Measurements from ENCODE around the gene ABCA7.
A peak's percentile ranks its signal among the peaks of the same experiment; 100 is the strongest.

Gene ABCA7

DNA sequence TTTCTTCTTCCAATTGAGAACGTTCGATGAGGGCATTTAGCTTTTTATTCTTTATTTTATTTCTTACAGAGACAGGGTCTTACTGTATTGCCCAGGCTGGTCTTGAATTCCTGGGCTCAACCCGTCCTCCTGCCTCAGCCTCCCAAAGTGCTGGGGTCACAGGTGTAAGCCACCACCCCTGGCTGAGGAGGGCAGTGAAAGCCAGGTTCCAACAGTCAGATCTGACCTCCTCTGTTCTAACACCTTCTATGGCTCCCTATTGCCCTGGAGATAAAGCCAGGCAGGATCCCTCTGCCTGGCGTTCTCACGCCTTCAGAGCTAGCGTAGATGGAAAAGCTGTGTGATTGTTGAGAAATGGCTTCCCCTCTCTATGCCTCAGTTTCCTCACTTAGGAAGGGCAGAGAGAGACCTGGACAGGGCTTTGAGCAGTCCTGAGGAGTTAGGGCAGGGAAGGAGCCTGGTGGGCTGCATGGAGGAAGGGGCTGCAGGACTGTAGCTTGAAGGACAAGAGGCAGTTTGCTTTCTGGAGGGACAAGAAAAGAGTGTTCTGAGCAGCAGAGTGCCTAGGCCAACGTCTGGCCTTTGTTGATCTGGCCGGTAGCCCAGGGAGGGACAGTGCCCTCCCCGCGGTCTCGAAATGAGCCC, 32.6 kb downstream of the ABCA7 start:
- no peak for DNase-seq (ENCODE audit: low read depth in 2 of 2)

DNA sequence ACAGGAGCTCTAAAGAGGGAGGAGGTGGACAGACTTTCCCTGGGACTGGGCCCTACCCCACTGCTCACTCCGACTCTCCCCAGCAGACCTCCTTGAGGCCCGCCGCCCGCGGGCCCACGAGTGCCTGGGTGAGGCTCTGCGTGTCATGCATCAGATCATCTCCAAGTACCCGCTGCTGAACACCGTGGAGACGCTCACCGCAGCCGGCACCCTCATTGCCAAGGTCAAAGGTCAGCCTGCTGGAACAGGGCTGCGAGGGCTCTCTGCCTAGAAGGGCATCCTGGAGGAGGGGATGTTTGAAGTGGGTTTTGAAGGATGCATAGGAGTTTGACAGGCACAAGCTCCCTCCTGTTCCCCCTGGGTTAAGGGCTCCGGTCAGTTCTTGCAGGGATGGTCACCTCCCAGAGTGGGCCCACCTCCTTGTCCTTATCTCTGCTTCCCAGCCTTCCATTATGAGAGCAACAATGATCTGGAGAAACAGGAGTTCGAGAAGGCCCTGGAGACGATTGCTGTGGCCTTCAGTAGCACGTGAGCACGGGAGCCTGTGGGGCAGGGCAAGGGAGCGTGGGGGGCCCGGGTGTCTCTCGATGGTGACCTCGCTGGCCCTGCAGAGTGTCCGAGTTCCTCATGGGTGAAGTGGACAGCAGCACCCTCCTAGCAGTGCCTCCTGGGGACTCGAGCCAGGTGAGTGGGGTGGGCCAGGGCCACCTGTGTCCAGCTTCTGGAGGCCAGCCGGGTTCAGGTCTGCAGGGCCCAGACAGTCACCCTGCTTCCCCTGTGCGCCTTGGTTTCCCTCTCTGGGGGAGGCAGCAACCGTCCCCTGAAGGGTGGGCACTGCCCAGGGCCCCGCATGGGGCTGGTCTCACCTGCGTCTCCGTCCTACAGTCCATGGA, 33.4 kb downstream of the ABCA7 start:
- no peak for DNase-seq (ENCODE audit: low read depth in 2 of 2)

DNA sequence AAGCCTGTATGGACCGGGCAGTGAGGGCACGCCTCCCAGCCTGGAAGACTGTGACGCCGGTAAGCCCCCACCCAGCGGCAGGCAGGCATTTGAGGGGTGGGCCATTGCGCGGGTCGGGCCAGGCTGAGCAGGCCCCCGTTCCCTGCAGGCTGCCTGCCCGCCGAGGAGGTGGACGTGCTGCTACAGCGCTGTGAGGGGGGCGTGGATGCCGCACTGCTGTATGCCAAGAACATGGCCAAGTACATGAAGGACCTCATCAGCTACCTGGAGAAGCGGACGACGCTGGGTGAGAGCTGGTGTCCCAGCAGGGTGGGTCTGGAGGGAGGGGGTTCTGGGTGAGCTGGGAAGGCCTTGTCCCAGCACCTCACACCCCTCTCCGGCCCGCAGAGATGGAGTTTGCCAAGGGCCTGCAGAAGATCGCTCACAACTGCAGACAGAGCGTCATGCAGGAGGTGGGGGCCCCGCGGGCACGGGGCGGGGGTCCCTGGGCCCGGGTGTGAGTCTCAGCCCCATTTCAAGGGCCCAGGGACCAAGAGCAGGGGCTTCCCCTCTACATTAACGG, 34.1 kb downstream of the ABCA7 start:
- no peak for DNase-seq (ENCODE audit: low read depth in 2 of 2)

DNA sequence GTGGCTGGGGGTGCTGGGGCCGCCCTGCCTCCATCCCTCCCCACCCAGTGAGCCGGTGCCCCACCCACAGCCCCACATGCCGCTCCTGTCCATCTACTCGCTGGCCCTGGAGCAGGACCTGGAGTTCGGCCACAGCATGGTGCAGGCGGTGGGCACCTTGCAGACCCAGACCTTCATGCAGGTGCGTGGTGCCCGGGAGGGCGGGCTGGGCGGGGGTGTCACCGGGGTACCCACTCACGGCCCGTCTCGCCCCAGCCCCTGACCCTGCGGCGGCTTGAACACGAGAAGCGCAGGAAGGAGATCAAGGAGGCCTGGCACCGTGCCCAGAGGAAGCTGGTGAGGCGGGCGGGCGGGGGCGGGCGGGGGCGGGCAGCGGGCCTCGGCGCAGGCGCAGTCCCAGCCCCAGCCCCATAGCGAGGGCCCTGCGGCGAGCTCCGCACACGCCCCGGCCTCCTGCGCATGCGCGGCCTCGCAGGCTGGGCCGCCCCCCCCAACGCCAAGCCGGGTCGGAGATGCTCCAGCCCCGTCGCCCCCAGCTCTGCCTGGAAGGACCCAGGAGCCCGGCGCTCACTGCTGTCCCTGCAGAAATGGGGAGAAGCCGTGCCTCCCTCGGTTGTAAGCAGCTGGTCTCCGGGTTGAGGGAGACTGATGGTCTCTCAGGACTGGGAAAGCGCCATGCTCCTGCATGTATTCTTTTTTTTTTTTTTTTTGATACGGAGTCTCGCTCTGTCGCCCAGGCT, 34.8 kb downstream of the ABCA7 start:
- peak; percentile 87 to 88 for DNase-seq (ENCODE audit: low read depth in 2 of 2)

DNA sequence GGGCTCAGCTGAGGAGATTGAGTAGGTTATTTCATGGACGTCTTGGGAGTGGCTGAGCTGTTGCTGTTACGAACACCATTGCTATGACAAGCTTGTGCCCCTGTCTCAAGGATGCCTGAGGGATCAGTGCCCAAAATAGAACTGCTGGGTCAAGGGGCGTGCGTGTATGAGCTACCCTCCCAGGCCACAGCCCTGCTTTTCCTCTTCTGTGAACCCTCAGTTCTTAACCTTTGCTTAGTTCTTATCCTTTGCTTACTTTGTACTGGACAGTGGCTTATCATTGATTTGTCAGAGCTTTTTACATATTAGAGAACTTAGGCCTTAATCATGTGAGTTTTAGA, 36.1 kb downstream of the ABCA7 start:
- DNase-seq (ENCODE audit: low read depth in 2 of 2), result no peak

DNA sequence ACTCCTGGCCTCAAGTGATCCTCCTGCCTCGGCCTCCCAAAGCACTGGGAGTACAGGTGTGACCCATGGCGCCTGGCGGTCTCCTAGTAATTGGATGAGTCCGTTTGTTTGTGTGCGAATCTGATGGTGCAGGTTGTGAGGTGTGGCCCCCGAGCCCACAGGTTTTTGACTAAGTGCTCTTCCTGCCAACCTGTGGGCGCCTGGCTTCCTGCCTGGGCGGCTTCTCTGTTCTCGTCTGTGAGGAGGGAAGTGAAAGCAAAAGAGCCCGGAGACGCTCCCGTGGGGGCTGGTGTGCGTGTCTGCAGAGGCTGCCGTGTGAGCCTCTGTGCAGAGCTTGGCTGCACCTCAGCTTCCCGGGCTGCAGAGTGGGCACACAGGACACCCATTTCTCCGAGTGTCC, 37.0 kb downstream of the ABCA7 start:
- peak; percentile 82 to 90 for DNase-seq (ENCODE audit: low read depth in 2 of 2)

DNA sequence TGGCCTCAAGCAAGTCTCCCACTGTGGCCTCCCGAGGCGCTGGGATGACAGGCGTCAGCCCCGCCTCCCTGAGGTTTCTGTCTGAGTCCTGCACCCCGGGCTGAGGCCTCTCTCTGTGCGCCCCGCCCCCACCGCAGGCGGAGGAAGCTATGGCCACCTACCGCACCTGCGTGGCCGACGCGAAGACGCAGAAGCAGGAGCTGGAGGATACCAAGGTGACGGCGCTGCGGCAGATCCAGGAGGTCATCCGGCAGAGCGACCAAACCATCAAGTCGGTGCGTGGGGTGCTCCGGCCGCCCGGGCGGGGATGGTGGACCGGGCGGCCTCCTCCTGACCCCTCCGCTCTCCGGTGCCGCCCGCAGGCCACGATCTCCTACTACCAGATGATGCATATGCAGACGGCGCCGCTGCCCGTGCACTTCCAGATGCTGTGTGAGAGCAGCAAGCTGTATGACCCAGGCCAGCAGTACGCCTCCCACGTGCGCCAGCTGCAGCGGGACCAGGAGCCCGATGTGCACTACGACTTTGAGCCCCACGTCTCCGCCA, 39.7 kb downstream of the ABCA7 start:
- DNase-seq (ENCODE audit: low read depth in 2 of 2), result no peak

DNA sequence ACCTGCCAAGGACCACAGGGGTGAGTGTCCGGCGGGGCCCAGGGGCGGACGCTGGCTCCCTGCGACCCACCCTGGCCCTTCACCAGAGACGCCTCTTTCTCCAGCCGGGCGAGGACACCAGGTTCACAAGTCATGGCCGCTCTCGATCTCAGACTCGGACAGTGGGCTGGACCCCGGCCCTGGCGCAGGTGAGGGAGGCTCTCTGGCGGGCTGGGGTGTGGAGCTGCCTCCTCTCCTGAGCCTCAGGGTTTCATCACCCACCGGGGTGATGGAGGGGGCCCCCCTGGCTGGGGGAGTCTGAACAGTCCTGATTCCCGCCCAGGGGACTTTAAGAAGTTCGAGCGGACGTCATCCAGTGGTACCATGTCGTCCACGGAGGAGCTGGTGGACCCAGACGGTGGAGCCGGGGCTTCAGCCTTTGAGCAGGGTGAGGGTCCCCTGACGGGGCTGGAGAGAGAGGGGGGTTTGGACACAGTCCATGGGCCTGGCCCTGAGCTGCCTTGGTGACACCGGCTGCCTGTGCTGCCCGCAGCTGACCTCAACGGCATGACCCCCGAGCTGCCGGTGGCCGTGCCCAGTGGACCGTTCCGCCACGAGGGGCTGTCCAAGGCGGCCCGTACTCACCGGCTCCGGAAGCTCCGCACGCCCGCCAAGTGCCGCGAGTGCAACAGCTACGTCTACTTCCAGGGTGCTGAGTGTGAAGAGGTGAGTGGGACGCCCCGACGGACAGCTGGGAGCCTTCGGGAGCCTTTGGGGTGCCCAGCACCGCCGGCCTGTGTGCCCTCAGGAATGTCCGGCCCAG, 40.7 kb downstream of the ABCA7 start:
- no peak for DNase-seq (ENCODE audit: low read depth in 2 of 2)

DNA sequence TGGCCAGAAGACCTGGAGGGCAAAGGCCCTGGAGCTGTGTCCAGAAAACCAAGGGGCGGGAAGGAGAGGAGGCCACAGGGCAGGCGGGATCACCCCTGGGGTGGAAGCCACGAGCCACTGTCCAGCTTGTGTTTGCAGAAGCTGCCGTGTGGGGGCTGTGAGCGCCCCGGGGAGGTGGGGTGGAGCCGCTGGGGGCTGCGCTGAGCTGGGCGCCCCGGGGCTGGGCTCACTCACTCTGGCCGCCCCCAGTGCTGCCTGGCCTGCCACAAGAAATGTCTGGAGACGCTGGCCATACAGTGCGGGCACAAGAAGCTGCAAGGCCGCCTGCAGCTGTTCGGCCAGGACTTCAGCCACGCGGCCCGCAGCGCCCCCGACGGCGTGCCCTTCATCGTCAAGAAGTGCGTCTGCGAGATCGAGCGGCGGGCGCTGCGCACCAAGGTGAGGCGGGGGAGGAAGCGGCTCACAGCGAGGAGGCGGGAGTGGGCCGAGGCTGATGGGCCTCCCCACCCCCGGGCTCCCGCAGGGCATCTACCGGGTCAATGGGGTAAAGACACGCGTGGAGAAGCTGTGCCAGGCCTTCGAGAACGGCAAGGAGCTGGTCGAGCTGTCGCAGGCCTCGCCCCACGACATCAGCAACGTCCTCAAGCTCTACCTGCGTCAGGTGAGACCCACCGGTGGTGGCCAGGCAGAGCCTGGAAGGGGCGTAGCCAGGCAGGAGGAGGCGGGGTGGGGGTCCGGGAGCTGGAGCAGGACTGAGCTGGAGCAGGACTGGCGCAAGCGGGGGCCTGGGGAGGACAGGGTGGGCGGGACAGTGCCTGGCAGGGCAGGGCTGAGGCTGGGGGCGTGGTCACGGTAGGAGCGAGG, 41.6 kb downstream of the ABCA7 start:
- no peak for DNase-seq (ENCODE audit: low read depth in 2 of 2)

DNA sequence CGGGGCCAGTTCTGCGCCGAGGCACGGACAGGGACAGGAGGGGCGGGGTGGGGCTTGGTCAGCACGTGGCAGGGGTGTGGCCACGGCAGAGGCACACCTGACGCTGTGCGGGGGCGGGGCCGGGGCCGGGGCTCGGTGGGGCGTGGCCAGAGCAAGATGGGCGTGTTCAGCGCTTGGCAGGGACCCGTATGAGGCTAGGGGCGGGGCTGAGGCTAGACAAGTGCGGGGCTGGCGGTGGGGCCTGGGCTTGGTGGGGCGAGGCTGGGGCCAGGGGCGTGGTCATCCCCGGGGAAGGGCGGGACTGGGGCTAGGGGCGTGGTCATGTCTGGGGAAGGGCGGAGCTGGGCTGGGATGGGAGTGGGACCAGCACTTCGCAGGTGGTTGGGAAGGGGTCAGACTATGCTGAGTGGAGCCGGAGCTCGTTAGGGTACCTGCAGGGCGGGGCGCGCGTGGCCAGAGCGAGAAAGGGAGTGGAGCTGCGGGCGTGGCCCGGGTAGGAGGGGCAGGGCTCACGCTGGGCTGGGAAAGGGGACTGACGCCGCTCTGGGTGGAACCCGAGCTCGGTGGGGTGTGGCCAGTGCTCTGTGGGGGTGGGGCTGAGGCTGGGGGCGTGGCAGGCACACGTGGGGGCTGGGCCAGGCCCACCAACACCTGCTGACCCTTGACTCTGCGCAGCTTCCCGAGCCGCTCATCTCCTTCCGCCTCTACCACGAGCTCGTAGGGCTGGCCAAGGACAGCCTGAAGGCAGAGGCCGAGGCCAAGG, 42.4 kb downstream of the ABCA7 start:
- DNase-seq (ENCODE audit: low read depth in 2 of 2), result peak in 1 of 2 donors; percentile 59

DNA sequence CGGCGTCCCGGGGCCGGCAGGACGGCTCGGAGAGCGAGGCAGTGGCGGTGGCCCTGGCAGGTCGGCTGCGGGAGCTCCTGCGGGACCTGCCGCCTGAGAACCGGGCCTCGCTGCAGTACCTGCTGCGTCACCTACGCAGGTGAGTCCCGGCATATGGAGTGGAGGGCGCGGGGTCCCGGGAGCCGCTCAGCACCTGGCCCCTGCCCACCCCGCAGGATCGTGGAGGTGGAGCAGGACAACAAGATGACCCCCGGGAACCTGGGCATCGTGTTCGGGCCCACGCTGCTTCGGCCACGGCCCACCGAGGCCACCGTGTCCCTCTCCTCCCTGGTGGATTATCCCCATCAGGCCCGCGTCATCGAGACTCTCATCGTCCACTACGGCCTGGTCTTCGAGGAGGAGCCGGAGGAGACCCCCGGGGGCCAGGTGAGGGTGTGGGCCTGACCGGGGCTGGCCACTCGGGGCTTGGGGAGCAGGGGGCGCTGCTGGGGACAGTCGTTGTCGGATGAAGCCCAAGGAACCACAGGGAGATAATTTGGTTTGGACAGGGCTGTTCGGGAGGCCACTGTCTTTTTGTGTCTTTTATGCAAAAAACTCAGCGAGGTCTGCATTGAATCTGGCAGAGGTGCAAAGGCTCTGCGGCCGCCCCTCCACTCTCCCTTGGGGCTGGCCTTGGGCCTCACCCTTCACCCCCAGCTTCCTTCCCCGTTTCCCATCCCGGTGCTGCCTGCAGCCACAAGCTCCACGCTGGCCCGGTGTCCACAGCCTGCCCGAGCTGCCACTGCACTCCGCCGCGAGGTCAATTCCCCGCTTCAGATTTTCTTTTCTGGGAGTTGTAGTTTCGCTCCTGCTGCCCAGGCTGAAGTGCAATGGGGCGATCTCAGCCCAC, 43.3 kb downstream of the ABCA7 start:
- DNase-seq (ENCODE audit: low read depth in 2 of 2), result no peak

DNA sequence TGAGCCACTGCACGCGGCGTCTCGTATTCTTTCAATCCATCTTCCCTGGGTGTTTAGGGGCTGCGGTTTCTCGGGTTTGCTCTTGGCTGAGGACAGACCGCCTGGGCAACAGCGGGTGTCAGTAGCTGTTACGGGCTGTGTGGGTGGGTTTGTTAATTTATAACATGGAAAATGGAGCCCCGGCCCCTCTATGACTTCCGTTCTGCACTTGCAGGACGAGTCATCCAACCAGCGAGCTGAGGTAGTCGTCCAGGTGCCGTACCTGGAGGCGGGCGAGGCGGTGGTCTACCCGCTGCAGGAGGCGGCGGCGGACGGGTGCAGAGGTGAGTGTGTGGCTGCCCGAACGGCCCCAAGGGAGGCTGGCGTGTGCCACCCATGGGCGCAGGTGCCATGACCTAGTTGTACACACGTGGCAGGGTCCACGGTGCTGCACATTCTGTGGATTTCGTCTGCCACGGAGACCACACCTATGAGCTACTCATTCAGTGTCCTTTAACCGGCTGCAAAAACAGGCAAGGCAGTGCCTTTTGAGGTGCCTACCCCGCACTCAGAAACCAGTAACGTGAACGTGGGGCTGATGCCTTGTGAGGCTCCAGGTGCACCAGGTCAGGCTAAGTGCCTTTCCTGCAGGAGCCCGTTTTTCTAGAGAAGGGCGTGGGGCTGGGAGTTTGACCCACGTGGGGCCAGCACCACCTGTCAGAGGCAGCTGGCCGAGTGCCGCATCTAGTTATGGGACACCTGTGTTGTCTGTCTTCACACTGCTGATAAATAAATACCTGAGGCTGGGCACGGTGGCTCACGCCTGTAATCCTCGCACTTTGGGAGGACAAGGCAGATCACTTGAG, 44.3 kb downstream of the ABCA7 start:
- DNase-seq (ENCODE audit: low read depth in 2 of 2), result no peak

DNA sequence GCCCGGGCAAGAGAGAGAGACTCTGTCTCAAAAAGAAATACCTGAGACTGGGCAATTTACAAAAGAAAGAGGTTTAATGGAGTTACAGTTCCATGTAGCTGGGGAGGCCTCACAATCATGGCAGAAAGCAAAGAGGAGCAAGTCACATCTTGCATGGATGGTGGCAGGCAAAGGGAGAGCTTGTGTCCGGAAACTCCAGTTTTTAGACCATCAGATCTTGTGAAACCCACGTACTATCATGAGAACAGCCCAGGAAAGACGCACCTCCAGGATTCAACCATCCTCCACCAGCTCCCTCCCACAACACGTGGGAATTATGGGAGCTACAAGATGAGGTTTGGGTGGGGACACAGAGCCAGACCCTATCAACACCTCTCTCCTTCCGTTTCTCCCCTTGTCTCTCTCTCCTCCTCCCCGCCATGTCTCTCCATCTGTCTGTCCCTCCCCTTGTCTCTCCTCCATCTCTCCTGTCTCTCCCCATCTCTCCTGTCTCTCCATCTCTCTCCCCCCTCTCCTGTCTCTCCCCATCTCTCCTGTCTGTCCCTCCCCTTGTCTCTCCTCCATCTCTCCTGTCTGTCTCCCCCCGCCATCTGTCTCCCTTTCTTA, 45.2 kb downstream of the ABCA7 start:
- no peak for DNase-seq (ENCODE audit: low read depth in 2 of 2)

DNA sequence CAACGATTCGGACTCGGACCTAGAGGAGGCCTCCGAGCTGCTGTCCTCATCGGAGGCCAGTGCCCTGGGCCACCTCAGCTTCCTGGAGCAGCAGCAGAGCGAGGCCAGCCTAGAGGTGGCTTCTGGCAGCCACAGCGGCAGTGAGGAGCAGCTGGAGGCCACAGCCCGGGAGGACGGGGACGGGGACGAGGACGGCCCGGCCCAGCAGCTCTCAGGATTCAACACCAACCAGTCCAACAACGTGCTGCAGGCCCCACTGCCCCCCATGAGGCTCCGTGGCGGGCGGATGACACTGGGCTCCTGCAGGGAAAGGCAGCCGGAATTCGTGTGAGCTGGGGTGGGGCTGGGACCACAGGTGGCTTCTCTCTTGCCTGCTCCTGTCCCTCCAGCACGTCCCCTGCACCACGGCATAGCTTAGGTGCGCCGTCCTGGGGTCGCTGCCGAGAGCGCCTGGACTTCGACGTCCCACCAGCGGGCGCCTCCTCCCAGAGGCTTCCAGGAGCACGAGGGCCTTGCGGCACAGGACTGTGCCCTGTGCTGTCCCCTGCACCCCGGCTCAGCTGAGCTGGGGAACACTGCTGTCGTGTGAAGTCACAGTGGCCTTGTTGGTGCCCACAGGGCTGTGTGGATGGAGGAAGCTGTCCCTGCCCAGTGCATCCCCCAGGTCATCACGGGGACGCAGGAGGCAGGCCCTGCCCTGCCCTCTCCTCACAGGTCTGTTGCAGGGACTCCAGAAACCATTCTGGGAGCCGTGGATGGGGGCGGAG, 46.0 kb downstream of the ABCA7 start:
- DNase-seq (ENCODE audit: low read depth in 2 of 2), result no peak

DNA sequence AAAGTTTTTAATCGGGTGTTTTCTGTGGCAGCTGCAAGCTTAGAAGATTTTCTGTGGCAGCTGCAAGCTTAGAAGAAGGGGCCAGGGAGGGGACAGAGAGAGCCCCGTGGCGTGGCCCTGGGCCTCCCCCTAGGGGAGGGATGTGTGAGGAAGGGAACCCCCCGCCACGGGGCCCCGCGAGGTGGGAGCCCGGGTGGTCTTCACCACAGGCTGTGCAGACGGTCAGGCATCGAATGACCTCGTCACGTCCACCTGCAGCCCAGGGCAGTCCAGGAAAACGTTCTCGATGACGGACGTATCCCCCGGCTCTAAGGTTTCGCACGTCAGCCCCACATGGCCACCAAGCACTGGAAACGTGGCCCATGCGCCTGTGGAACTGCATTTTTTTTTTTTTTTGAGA, 46.7 kb downstream of the ABCA7 start:
- DNase-seq (ENCODE audit: low read depth in 2 of 2), result no peak

DNA sequence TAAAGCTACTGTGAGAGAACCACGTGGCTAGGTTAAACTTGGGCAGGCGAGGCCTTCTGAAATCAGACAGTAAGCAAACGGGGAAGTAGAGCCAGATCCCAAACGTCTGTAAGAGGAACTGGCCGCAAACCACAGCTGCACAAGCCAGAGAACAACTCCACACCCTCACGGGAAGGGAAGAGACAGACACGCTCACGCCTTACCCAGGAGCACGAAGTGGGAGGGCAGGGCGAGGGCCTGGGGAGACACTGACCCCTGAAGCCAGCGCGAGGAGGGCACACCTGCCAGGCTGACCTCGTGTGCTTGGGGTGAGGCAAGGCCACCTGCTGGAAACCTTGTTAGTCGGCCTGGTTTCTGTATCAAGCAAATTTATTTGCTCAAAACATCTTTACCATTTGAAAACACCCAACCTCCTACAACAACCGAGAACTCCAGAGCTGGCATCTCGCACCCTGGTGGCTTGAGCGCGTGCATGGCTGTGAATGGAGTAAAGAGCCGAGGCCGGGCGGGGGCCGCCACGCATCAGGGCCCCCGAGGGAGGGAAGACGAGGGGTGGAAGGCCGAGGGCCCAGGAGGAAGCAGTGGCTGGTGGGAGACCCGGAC, 48.0 kb downstream of the ABCA7 start:
- DNase-seq (ENCODE audit: low read depth in 2 of 2), result no peak
